Stimulated activated CD4-positive, alpha-beta T cell treated with anti-CD3 and anti-CD28 coated beads, Interleukin-2, amount 100 ng/mL, for 4 hours (primary cell): ENCODE results near the gene CD14.
"Not testable (repeated sequence)": the region's sequence is repeated elsewhere in the genome, so short reads cannot be mapped to it uniquely, and the experiment has no call there.

Experiments
- DNase-seq: peaks from one replicate; pipeline ENCODE4 v3.0.0-alpha.2; 2020; ENCODE audit warnings: low read depth

CD14 gene

DNA sequence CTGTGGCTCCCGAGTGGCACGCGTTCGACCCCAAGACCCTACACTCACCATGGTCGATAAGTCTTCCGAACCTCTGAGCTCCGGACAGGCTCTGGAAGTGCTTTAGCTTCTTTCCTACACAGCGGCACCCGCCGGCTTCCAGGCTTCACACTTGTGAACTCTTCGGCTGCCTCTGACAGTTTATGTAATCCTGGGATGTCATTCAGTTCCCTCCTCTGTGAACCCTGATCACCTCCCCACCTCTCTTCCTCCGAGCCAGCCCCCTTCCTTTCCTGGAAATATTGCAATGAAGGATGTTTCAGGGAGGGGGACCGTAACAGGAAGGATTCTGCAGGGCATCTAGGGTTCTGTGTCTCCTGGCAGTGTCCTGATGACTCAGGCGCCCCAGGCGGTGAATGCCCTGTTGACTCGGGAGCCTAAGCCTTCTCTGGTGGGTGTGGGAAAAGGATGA, at the start of gene CD14:
Gene CD14 (minus strand): TSS at position 155 of the 451 bp plus-strand sequence. CDS start 104 bp downstream, at position 51.
- no peak for DNase-seq

GRCh38 chr5:140678993-140679392, 46.0 kb upstream of the CD14 start:
- DNase-seq = no peak

DNA sequence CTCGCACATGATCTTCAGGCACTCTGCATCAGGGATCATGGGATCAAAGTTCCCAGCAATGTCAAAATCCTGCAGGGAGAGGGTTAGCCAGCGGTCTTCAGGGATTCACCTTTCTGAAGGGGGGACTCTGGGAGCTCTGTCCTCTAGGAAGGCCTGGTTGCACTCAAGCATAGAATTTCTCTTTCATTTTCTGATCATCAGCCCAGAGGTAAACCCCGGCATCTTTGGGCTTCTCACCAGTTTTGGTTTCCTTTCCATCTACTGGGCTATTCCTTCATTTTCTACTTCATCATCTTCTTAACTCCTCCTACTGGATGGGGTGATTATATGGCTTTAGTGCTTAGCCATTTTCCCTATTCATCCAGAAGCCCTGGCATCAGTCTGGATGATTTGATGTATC, 45.0 kb upstream of the CD14 start:
- no peak for DNase-seq

DNA sequence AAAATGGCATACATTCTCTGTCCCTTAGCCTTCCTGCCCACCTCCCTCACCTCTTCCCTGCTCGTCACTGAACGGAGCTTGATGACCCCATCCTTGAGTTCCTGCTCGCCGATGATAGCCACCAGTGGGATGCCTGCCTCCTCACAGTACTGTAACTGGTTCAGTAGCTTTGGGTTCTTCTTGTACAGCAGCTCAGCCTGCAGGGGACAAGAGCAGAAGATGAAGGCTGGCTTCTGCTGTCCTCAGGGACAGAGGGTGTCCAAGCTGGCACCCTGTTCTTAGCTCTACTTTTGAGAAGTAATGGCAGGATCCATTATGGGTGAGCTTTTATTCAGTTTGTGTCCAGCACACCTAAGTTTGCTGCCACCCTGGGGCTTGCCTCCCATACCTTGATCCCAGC, 41.7 kb upstream of the CD14 start:
- no peak for DNase-seq

- DNase-seq = no peak
These were observed 41.2 kb upstream of the CD14 start for GRCh38 chr5:140674211-140674610.

GRCh38 chr5:140673187-140673976, 40.4 kb upstream of the CD14 start, which contains the start of gene DND1:
Gene DND1, minus strand, starts transcription at chr5:140673576. Its CDS starts 34 bp downstream, at chr5:140673542.
- DNase-seq = no peak

DNA sequence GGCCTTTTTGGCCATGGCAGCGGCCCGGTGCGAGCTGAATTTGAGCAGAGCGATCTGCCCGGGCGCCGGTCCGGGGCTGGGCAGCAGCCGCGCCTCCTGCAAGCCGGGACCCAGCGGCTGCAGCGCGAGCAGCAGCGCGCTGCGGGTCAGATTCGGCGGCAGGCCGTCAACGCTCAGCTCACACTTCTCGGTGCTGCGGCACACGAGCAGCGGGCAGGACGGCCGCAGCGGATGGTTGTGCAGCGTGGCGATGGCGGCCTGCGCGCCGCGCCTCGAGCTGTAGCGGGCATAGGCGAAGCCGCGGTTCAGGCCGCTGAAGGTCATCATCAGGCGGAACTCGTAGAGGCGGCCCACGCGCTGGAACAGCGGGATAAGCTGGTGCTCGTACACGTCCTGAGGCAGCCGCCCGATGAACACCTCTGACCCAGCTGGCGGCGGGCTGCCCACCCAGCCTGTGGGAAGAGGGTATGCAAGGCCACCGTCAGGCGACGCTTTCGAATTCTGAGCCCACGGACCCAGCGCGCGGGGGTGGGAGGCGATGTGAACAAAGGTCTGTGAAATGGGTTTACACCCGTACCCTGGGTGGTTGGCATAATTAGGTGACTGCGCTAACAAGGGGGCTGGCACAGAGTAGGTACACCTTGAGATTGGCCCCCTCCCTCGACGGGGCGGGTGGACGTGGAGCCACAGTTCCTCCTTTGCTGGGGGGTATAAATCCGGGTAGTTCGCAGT, 39.6 kb upstream of the CD14 start:
- no peak for DNase-seq

DNA sequence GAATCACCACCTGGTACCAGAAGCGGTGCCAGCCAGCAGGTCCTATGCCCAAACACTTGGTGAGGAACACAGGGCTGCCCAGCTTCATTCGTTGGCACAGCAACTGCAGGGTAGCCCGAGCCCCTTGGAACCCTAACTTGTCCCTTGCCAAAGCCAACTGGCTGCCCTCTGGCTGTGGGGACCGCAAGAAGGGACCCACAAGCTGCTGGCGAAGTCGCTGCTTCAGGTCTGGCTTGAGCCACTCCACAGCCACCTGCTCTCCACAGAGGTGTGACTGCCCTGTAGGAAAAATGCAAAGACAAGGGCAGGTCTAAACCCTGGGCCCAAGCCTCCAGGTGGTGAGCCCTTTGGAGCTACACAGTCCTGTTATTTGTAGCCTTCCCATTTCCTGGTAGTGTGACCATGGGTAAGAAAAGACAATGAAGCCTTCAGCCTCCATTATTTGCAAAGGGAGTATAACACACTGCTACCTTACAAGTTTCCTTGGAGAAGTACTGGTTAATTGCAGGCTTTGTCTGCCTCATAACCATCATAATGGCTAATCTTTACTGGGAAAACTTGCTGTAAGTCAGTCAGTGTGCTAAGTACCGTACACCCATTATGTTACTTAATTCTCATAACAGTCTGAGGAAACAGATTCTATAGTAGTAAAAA, 38.6 kb upstream of the CD14 start:
- no peak for DNase-seq

GRCh38 chr5:140671035-140671434, 38.1 kb upstream of the CD14 start:
- not testable (repeated sequence) for DNase-seq

DNA sequence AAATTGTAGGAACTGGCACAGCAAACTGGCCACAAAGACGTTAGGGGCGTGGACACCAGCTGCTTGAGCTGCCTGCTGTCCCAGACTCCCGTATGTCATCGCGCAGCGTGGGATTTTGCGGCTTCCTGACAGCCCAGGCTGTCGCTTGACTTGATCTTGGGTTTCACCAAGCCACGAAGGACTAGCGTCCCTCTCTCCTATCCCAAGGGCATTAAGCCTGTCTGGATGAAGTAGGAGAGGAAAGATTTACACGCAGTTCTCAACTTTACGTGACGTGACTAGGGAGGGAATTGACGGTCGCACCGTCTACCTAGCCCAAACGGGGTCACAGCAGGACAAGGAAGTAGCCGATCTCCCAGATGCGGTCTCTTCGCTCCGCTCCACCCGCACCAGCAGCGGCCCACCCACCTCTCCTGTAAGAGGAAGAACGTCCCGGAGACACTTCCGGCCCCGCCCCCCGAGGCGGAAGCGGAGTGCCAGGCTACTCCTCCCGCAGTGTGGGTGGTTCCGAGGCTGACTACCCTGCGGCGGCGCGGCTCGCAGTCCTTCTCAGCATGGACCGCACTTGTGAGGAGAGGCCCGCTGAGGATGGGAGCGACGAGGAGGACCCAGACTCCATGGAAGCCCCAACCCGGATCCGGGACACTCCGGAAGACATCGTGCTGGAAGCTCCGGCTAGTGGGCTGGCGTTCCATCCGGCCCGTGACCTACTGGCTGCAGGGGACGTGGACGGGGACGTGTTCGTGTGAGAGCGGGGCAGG, 31.6 kb upstream of the CD14 start, which contains the start of gene WDR55:
Gene WDR55 (plus strand): TSS at position 546 of the 761 bp plus-strand sequence. CDS start 9 bp downstream, at position 555.
- DNase-seq = peak; percentile 94

DNA sequence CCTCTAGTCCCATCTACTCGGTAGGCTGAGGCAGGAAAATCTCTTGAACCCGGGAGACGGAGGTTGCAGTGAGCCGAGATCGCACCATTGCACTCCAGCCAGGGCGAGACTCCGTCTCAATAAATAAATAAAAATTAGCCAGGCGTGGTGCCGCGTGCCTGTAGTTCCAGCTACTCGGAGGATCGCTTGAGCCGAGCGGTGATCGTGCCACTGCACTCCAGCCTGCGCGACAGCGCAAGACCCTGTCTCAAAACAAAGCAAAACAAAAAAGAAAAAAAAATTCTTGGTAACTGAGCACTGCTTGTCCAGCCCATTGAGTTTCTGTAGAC, 31.0 kb upstream of the CD14 start:
- DNase-seq = no peak

- DNase-seq = not testable (repeated sequence)
These were observed 27.4 kb upstream of the CD14 start for GRCh38 chr5:140660371-140660770.

GRCh38 chr5:140658870-140659269, 25.9 kb upstream of the CD14 start:
- no peak for DNase-seq

DNA sequence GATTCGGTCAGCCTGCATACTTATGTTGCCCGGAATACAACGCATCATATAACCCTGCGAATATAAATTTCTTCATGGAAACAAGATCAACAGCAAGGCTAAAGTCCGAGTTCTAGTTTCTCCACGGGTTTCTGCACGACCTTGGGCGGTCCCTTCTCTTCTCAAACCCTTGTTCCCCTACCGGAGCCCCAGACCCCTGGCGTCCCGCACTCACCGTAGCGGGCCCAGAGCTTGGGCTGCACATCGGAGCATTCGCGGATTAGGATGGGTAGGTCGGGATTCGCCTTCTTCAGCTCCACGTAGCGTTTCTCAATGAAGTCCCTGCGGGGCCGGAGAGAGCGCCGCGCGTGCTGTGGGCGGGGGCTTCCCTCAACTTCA, 14.1 kb upstream of the CD14 start:
- DNase-seq = no peak

GRCh38 chr5:140642718-140643117, 9.7 kb upstream of the CD14 start:
- no peak for DNase-seq

- DNase-seq = no peak
These were observed 8.7 kb upstream of the CD14 start for GRCh38 chr5:140641716-140642115.

GRCh38 chr5:140639148-140639981, 6.4 kb upstream of the CD14 start, which contains the start of gene TMCO6:
Gene TMCO6, plus strand, starts transcription at chr5:140639451. Its CDS starts 77 bp downstream, at chr5:140639528.
- DNase-seq = peak; percentile 94

DNA sequence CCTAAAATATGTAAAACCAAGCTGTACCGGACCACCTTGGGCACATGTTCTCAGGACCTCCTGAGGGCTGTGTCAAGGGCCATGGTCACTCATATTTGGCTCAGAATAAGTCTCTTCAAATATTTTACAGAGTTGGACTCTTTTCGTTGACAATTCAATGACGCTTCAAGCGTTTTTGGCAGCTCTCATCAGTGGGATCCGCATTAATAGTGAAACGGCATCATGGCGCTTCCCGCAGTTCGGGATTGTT, 5.8 kb upstream of the CD14 start:
- not testable (repeated sequence) for DNase-seq

- DNase-seq = no peak
These were observed 4.6 kb upstream of the CD14 start for GRCh38 chr5:140637371-140638100.
